Uterus (tissue), 4 donors: ENCODE data around the gene GMDS. TPM values are rescaled to one million over a fixed set of nuclear protein-coding genes. Genes with fewer than 3 reads are reported as not detected.

Experiments
- DNase-seq, 2 donors: peaks; one replicate each; pipeline ENCODE4 v3.0.0-alpha.2; 2019 to 2020
- H3K27ac ChIP-seq, 2 donors: fragments of 200-600 bp; sonication (generic); 1 replicate in 1 of 2; 2 replicates in 1 of 2; pipeline ENCODE4 v1.5.1; 2016 to 2018
- H3K27me3 ChIP-seq, 2 donors: fragments of 200-600 bp; sonication (generic); one replicate each; pipeline ENCODE4 v1.5.1; 2018 to 2019; ENCODE audit warnings: control low read depth in 1 of 2
- H3K36me3 ChIP-seq, 2 donors: fragments of 200-600 bp; sonication (generic); one replicate each; pipeline ENCODE4 v1.5.1; 2019; ENCODE audit warnings: control low read depth in 1 of 2
- H3K4me1 ChIP-seq, 2 donors: fragments of 200-600 bp; sonication (generic); one replicate each; pipeline ENCODE4 v1.5.1; 2018 to 2019; ENCODE audit warnings: control low read depth in 1 of 2
- H3K4me3 ChIP-seq, 2 donors: fragments of 200-600 bp; sonication (generic); 1 replicate in 1 of 2; 2 replicates in 1 of 2; pipeline ENCODE4 v1.5.1; 2018 to 2019; ENCODE audit warnings: mild to moderate bottlenecking in 1 of 2
- H3K9me3 ChIP-seq, 2 donors: fragments of 200-600 bp; sonication (generic); one replicate each; pipeline ENCODE4 v1.5.1; 2019; ENCODE audit warnings: control low read depth in 1 of 2
- CTCF ChIP-seq, 4 experiments: fragments of 200-600 bp in 2 of 4; fragments of 450-650 bp in 2 of 4; sonication (generic) in 2 of 4; IDR thresholded peaks; one replicate each; pipeline ENCODE4 v1.5.1; 2016 to 2019; ENCODE audit warnings: antibody characterized with exemption in 4 of 4, mild to moderate bottlenecking in 2 of 4, moderate library complexity in 1 of 4
- POLR2A ChIP-seq, 2 donors: fragments of 450-650 bp; IDR thresholded peaks; one replicate each; pipeline ENCODE4 v1.6.1; 2016; ENCODE audit warnings: antibody characterized with exemption in 2 of 2, mild to moderate bottlenecking in 1 of 2, moderate library complexity in 1 of 2
- intact Hi-C: fragments of 100-400 bp; cut with DNase I; formaldehyde crosslinking; loops from one replicate; pipeline ENCODE4 v1.15.1; 2023; ENCODE audit warnings: low total_unique reads
- total RNA-seq, 4 donors: library from RNA; depleted of rRNA in 3 of 4; stranded (reverse); fragments of >200 nt in 3 of 4; gene quantifications; one replicate each; pipeline versions ENCODE4 v1.1.0 to v1.2.4, GENCODE V29; 2014 to 2023
- donor health status: DM: yes; HTN: yes; CAD: no.

Gene GMDS
- total RNA-seq, 4 donors from 2014 or later: 5.3 to 17.4 (median 12.9) TPM

GRCh38 chr6:1987640-1988039 lies 257.8 kb downstream of the GMDS start:
- TF ChIP-seq POLR2A (IDR thresholded peaks at IDR 0.05) (no peak), CTCF (IDR thresholded peaks at IDR 0.05) (no peak)
- Histone ChIP-seq H3K4me3 (no peak overlapping the region), H3K4me1 (no peaks in the 10 kb centered on the region), H3K9me3 (peaks cover 0 to 8% of the 10 kb centered on the region in 2 donors), H3K27me3 (no peaks in the 10 kb centered on the region), H3K36me3 (no peaks in the 10 kb centered on the region), H3K27ac (no peak overlapping the region)
- intact Hi-C loops: no loop called here
- no peak for DNase-seq

- no peaks in the 10 kb centered on the region for H3K27me3 ChIP-seq
- TF ChIP-seq POLR2A (IDR thresholded peaks at IDR 0.05) (no peak), CTCF (IDR thresholded peaks at IDR 0.05) (no peak)
- H3K9me3 ChIP-seq: peaks cover 0 to 9% of the 10 kb centered on the region in 2 donors
- H3K4me3 ChIP-seq: no peak overlapping the region
- no peak for DNase-seq
- no peaks in the 10 kb centered on the region for H3K36me3 ChIP-seq
- intact Hi-C loops: no loop called here
- no peaks in the 10 kb centered on the region for H3K4me1 ChIP-seq
- H3K27ac ChIP-seq: no peak overlapping the region
Observed at GRCh38 chr6:1986454-1987243, 258.8 kb downstream of the GMDS start.

GRCh38 chr6:1984346-1984994 lies 260.9 kb downstream of the GMDS start:
- TF ChIP-seq POLR2A (IDR thresholded peaks at IDR 0.05) (no peak), CTCF (IDR thresholded peaks at IDR 0.05) (no peak)
- Histone ChIP-seq H3K9me3 (peaks cover 0 to 22% of the 10 kb centered on the region in 2 donors), H3K36me3 (no peaks in the 10 kb centered on the region), H3K27ac (no peak overlapping the region), H3K4me3 (no peak overlapping the region), H3K4me1 (no peaks in the 10 kb centered on the region), H3K27me3 (no peaks in the 10 kb centered on the region)
- DNase-seq: no peak
- intact Hi-C loops: no loop called here

DNA sequence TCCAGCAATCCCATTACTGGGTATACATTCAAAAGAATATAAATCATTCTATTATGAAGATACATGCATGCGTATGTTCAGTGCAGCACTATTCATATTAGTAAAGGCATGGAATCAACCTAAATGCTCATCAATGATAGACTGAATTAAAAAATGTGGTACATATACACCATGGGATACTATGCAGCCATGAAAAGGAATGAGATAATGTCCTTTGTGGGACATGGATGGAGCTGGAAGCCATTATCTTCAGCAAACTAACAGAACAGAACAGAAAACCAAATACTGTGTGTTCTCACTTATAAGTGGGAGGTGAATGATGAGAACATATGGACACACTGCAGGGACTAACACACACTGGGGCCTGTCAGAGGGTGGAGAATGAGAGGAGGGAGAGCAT lies 261.6 kb downstream of the GMDS start:
- Histone ChIP-seq H3K27ac (no peak overlapping the region), H3K36me3 (no peaks in the 10 kb centered on the region), H3K4me1 (no peaks in the 10 kb centered on the region), H3K27me3 (no peaks in the 10 kb centered on the region), H3K9me3 (peaks cover 0 to 22% of the 10 kb centered on the region in 2 donors), H3K4me3 (no peak overlapping the region)
- no peak for DNase-seq
- intact Hi-C loops: no loop called here
- TF ChIP-seq POLR2A (IDR thresholded peaks at IDR 0.05) (no peak), CTCF (IDR thresholded peaks at IDR 0.05) (no peak)

- Histone ChIP-seq H3K4me1 (no peaks in the 10 kb centered on the region), H3K36me3 (no peaks in the 10 kb centered on the region)
- TF ChIP-seq CTCF (IDR thresholded peaks at IDR 0.05): no peak
- no peak for TF ChIP-seq POLR2A (IDR thresholded peaks at IDR 0.05)
Observed at GRCh38 chr6:1972962-1973361, 272.4 kb downstream of the GMDS start.

More at GRCh38 chr6:1972962-1973361, 272.4 kb downstream of the GMDS start:
- no peak for DNase-seq
- no peak overlapping the region for H3K27ac ChIP-seq
- no peaks in the 10 kb centered on the region for H3K27me3 ChIP-seq
- H3K4me3 ChIP-seq: no peak overlapping the region
- H3K9me3 ChIP-seq: no peaks in the 10 kb centered on the region
- intact Hi-C loops: no loop called here
